Psoas muscle (tissue), 8 donors: Measurements from ENCODE around the gene TPCN1. TPM values are rescaled to one million over a fixed set of nuclear protein-coding genes. Genes with fewer than 3 reads are reported as not detected.

ENCODE experiments used
- ATAC-seq, 4 donors: fragments of 200-7000 bp; cut with Tn5 transposase; one replicate each; pipeline ENCODE4 v1.9.1; 2020; ENCODE audit warnings: moderate library complexity in 3 of 4, mild to moderate bottlenecking in 2 of 4
- DNase-seq, 2 donors: peaks; one replicate each; pipeline ENCODE4 v3.0.0-alpha.2; 2020
- H3K27ac ChIP-seq: fragments of 200-600 bp; one replicate; pipeline ENCODE4 v1.8.0; 2022
- H3K27me3 ChIP-seq, 3 donors: fragments of 200-600 bp in 1 of 3; one replicate each; pipeline versions ENCODE4 v1.6.1 to v1.8.0; 2013 to 2022; ENCODE audit warnings: low read length in 2 of 3, mild to moderate bottlenecking in 2 of 3, moderate library complexity in 1 of 3; ENCODE audit not compliant: insufficient read depth in 3 of 3
- H3K36me3 ChIP-seq, 2 donors: fragments of 200-600 bp in 1 of 2; one replicate each; pipeline versions ENCODE4 v1.6.1 to v1.8.0; 2013 to 2022; ENCODE audit warnings: low read depth in 1 of 2, mild to moderate bottlenecking in 1 of 2, moderate library complexity in 1 of 2; ENCODE audit not compliant: insufficient read depth in 1 of 2
- H3K4me1 ChIP-seq: fragments of 200-600 bp; one replicate; pipeline ENCODE4 v1.8.0; 2022
- H3K4me3 ChIP-seq: fragments of 200-600 bp; one replicate; pipeline ENCODE4 v1.8.0; 2022; ENCODE audit warnings: mild to moderate bottlenecking
- H3K9me3 ChIP-seq: fragments of 200-600 bp; one replicate; pipeline ENCODE4 v1.8.0; 2022
- CTCF ChIP-seq: fragments of 200-600 bp; IDR thresholded peaks from one replicate; pipeline ENCODE4 v1.8.0; 2022; ENCODE audit warnings: antibody characterized with exemption
- WGBS, 3 donors: extraction: QIAGEN DNeasy Blood & Tissue Kit; methylation state at CpG; one replicate each; pipeline versions ENCODE4 v1.1.6 to v1.1.7; 2013; 5-methylcytosine and 5-hydroxymethylcytosine counted together
- intact Hi-C, 2 donors: fragments of 100-400 bp; cut with DNase I; formaldehyde crosslinking; loops; one replicate each; pipeline versions ENCODE4 v1.11.0 to v1.14.2; 2022
- polyA plus RNA-seq, 3 donors: library from polyadenylated mRNA; stranded (reverse); fragments of 200-250 nt; gene quantifications; one replicate each; pipeline ENCODE4 v1.2.3, GENCODE V29; 2013
- total RNA-seq, 4 donors: library from RNA; stranded (reverse); fragmentation: NEBNext Ultra II Directional in 2 of 4; extraction: Animal tissue kit (Norgen Biotek cat#: 25700) in 2 of 4; gene quantifications; one replicate each; pipeline versions ENCODE4 v1.2.1 to v1.2.4, GENCODE V29; 2021 to 2023
- donor health status: healthy with polysubstance abuse.
- donor health status: DM: no; HTN: no; CAD: no; lungs with moderate emphysema.
- donor health status: Bipolar disorder and iron deficiency.
- donor health status: healthy.
- donor health status: DM: yes; HTN: yes; CAD: no.
- donor health status: DM: no; HTN: no; CAD: no.
- donor health status: DM: no; HTN: no; CAD: no.
- donor health status: DM: yes; HTN: yes; CAD: no.

Gene TPCN1
- total and polyA plus RNA-seq, 7 donors, result 7.6 to 36.2 (median 25.2) TPM

GRCh38 chr12:113328368-113328889, 107.2 kb downstream of the TPCN1 start:
- WGBS, 3 donors, result 62 to 73% (median 64%) methylated on average over 5 of the region's 5 CpGs
- Histone ChIP-seq H3K4me3 (no peak overlapping the region), H3K27ac (no peak overlapping the region), H3K36me3 (peaks cover 0 to 40% of the 10 kb centered on the region in 2 donors), H3K4me1 (peaks cover 32% of the 10 kb centered on the region), H3K9me3 (no peaks in the 10 kb centered on the region), H3K27me3 (no peaks in the 10 kb centered on the region)
- intact Hi-C loops, result no loop called here
- ATAC-seq, result no peak
- TF ChIP-seq CTCF, result no peak
- DNase-seq, result peak in 1 of 2 donors; percentile 24

- Histone ChIP-seq H3K9me3 (no peaks in the 10 kb centered on the region), H3K36me3 (peaks cover 0 to 40% of the 10 kb centered on the region in 2 donors), H3K4me1 (peaks cover 38% of the 10 kb centered on the region), H3K4me3 (no peak overlapping the region), H3K27ac (peak overlapping the region; percentile 4), H3K27me3 (no peaks in the 10 kb centered on the region)
- peak in 1 of 2 donors; percentile 19 for DNase-seq
- ATAC-seq, result no peak
- 76 to 89% (median 87%) methylated on average over 9 of the region's 9 CpGs for WGBS, 3 donors
- intact Hi-C loops, result no loop called here
- no peak for TF ChIP-seq CTCF
Measured at GRCh38 chr12:113329022-113329790, 107.9 kb downstream of the TPCN1 start.

- ATAC-seq, result no peak
Measured at GRCh38 chr12:113329791-113330417, 108.6 kb downstream of the TPCN1 start.

GRCh38 chr12:113330505-113330904, 109.2 kb downstream of the TPCN1 start:
- H3K4me3 ChIP-seq, result no peak overlapping the region
- peaks cover 41% of the 10 kb centered on the region for H3K4me1 ChIP-seq
- DNase-seq, result no peak
- 95 to 100% (median 100%) methylated on average over 2 of the region's 2 CpGs for WGBS, 3 donors
- no peaks in the 10 kb centered on the region for H3K9me3 ChIP-seq
- no peaks in the 10 kb centered on the region for H3K27me3 ChIP-seq
- no peak overlapping the region for H3K27ac ChIP-seq
- TF ChIP-seq CTCF, result no peak
- ATAC-seq, result no peak
- peaks cover 0 to 40% of the 10 kb centered on the region in 2 donors for H3K36me3 ChIP-seq
- intact Hi-C loops, result loop anchor here in 1 of 2 donors (5.0 kb wide), 1 partner anchor 97 kb away; no protein-coding TSS in a partner anchor

More at GRCh38 chr12:113329791-113330417, 108.6 kb downstream of the TPCN1 start:
- Histone ChIP-seq H3K27ac (peak overlapping the region; percentile 4), H3K27me3 (no peaks in the 10 kb centered on the region), H3K9me3 (no peaks in the 10 kb centered on the region), H3K4me1 (peaks cover 40% of the 10 kb centered on the region), H3K36me3 (peaks cover 0 to 40% of the 10 kb centered on the region in 2 donors), H3K4me3 (no peak overlapping the region)
- intact Hi-C loops, result loop anchor here in 1 of 2 donors (5.0 kb wide), 1 partner anchor 97 kb away; no protein-coding TSS in a partner anchor
- 86 to 96% (median 89%) methylated on average over 1 of the region's 1 CpG for WGBS, 3 donors
- no peak for DNase-seq
- TF ChIP-seq CTCF, result no peak
